Stimulated activated effector memory CD8-positive, alpha-beta T cell treated with anti-CD3 and anti-CD28 coated beads, Interleukin-12 subunit alpha, Interleukin-12 subunit beta, amount 100 ng/mL, for 72 hours (primary cell): Measurements from ENCODE around the gene PIPOX.

Source experiments
- ATAC-seq: fragments of 150-1000 bp; cut with Tn5 transposase; 2 replicates; pipeline ENCODE4 v1.10.0; 2021
- DNase-seq, 2 donors: peaks; one replicate each; pipeline ENCODE4 v3.0.0; 2021 to 2022; ENCODE audit warnings: low spot score in 2 of 2
- H3K27ac Mint-ChIP-seq: one replicate; pipeline ENCODE4 v1.8.0; 2022; ENCODE audit warnings: mild to moderate bottlenecking, mixed read lengths
- H3K36me3 Mint-ChIP-seq: one replicate; pipeline ENCODE4 v1.8.0; 2022; ENCODE audit warnings: mild to moderate bottlenecking, mixed read lengths
- H3K4me1 Mint-ChIP-seq: one replicate; pipeline ENCODE4 v1.8.0; 2022; ENCODE audit warnings: mixed read lengths
- H3K4me3 Mint-ChIP-seq: one replicate; pipeline ENCODE4 v1.8.0; 2022; ENCODE audit warnings: mild to moderate bottlenecking, mixed read lengths
- H3K9me3 Mint-ChIP-seq: one replicate; pipeline ENCODE4 v1.8.0; 2022; ENCODE audit warnings: mixed read lengths

Gene PIPOX

GRCh38 chr17:29036584-29036983 lies 6.4 kb upstream of the PIPOX start:
- Mint-ChIP-seq H3K4me1 (no peaks in the 10 kb centered on the region), H3K4me3 (no peak overlapping the region), H3K27ac (no peak overlapping the region), H3K36me3 (no peaks in the 10 kb centered on the region), H3K9me3 (peaks cover 8% of the 10 kb centered on the region)
- ATAC-seq (peak; percentile 31), DNase-seq (no peak)

- H3K27ac Mint-ChIP-seq, result no peak overlapping the region
- H3K4me3 Mint-ChIP-seq, result no peak overlapping the region
- ATAC-seq, result no peak
- peaks cover 6% of the 10 kb centered on the region for H3K4me1 Mint-ChIP-seq
- no peaks in the 10 kb centered on the region for H3K36me3 Mint-ChIP-seq
- DNase-seq, result no peak
- peaks cover 8% of the 10 kb centered on the region for H3K9me3 Mint-ChIP-seq
Observed at GRCh38 chr17:29037739-29038084, 5.2 kb upstream of the PIPOX start.

- ATAC-seq (no peak), DNase-seq (no peak)
- H3K27ac Mint-ChIP-seq, result no peak overlapping the region
- no peak overlapping the region for H3K4me3 Mint-ChIP-seq
- H3K4me1 Mint-ChIP-seq, result peaks cover 8% of the 10 kb centered on the region
- no peaks in the 10 kb centered on the region for H3K36me3 Mint-ChIP-seq
- peaks cover 8% of the 10 kb centered on the region for H3K9me3 Mint-ChIP-seq
Observed at GRCh38 chr17:29038085-29038795, 4.7 kb upstream of the PIPOX start.

- H3K36me3 Mint-ChIP-seq, result no peaks in the 10 kb centered on the region
- H3K4me1 Mint-ChIP-seq, result peaks cover 8% of the 10 kb centered on the region
- no peak overlapping the region for H3K4me3 Mint-ChIP-seq
- no peak for DNase-seq
- no peak overlapping the region for H3K27ac Mint-ChIP-seq
- ATAC-seq, result no peak
- H3K9me3 Mint-ChIP-seq, result peaks cover 3% of the 10 kb centered on the region
Observed at GRCh38 chr17:29039764-29040598, 3.0 kb upstream of the PIPOX start.

- no peak overlapping the region for H3K27ac Mint-ChIP-seq
- ATAC-seq (no peak), DNase-seq (no peak)
- no peak overlapping the region for H3K4me3 Mint-ChIP-seq
- no peaks in the 10 kb centered on the region for H3K36me3 Mint-ChIP-seq
- H3K4me1 Mint-ChIP-seq, result peaks cover 8% of the 10 kb centered on the region
- no peaks in the 10 kb centered on the region for H3K9me3 Mint-ChIP-seq
Observed at GRCh38 chr17:29041091-29041490, 1.9 kb upstream of the PIPOX start.

GRCh38 chr17:29041571-29041970 lies 1.4 kb upstream of the PIPOX start:
- no peak overlapping the region for H3K4me3 Mint-ChIP-seq
- H3K9me3 Mint-ChIP-seq, result no peaks in the 10 kb centered on the region
- peaks cover 8% of the 10 kb centered on the region for H3K4me1 Mint-ChIP-seq
- no peak overlapping the region for H3K27ac Mint-ChIP-seq
- ATAC-seq (no peak), DNase-seq (no peak)
- H3K36me3 Mint-ChIP-seq, result no peaks in the 10 kb centered on the region

GRCh38 chr17:29042026-29042678 lies 789 bp upstream of the PIPOX start:
- H3K36me3 Mint-ChIP-seq, result no peaks in the 10 kb centered on the region
- peaks cover 8% of the 10 kb centered on the region for H3K4me1 Mint-ChIP-seq
- ATAC-seq (no peak), DNase-seq (no peak)
- H3K27ac Mint-ChIP-seq, result no peak overlapping the region
- no peaks in the 10 kb centered on the region for H3K9me3 Mint-ChIP-seq
- no peak overlapping the region for H3K4me3 Mint-ChIP-seq

GRCh38 chr17:29043539-29044145 lies 701 bp downstream of the PIPOX start:
- Mint-ChIP-seq H3K27ac (no peak overlapping the region), H3K4me1 (peaks cover 16% of the 10 kb centered on the region), H3K9me3 (no peaks in the 10 kb centered on the region), H3K4me3 (no peak overlapping the region), H3K36me3 (no peaks in the 10 kb centered on the region)
- no peak for DNase-seq
- ATAC-seq, result no peak

GRCh38 chr17:29045026-29045425 lies 2.1 kb downstream of the PIPOX start:
- Mint-ChIP-seq H3K4me3 (no peak overlapping the region), H3K27ac (no peak overlapping the region), H3K36me3 (no peaks in the 10 kb centered on the region), H3K4me1 (peaks cover 17% of the 10 kb centered on the region), H3K9me3 (no peaks in the 10 kb centered on the region)
- no peak for DNase-seq
- no peak for ATAC-seq

GRCh38 chr17:29045734-29046472 lies 3.0 kb downstream of the PIPOX start:
- Mint-ChIP-seq H3K4me1 (peaks cover 17% of the 10 kb centered on the region), H3K27ac (no peak overlapping the region), H3K4me3 (no peak overlapping the region), H3K36me3 (no peaks in the 10 kb centered on the region), H3K9me3 (no peaks in the 10 kb centered on the region)
- no peak for DNase-seq
- ATAC-seq, result no peak

- DNase-seq (no peak), ATAC-seq (no peak)
- H3K27ac Mint-ChIP-seq, result no peak overlapping the region
- H3K36me3 Mint-ChIP-seq, result no peaks in the 10 kb centered on the region
- H3K9me3 Mint-ChIP-seq, result no peaks in the 10 kb centered on the region
- peaks cover 17% of the 10 kb centered on the region for H3K4me1 Mint-ChIP-seq
- no peak overlapping the region for H3K4me3 Mint-ChIP-seq
Observed at GRCh38 chr17:29046473-29046839, 3.5 kb downstream of the PIPOX start.

GRCh38 chr17:29048440-29049368 lies 5.8 kb downstream of the PIPOX start:
- H3K4me3 Mint-ChIP-seq, result no peak overlapping the region
- no peaks in the 10 kb centered on the region for H3K9me3 Mint-ChIP-seq
- ATAC-seq (peak; percentile 46), DNase-seq (no peak)
- no peak overlapping the region for H3K27ac Mint-ChIP-seq
- H3K36me3 Mint-ChIP-seq, result no peaks in the 10 kb centered on the region
- H3K4me1 Mint-ChIP-seq, result peaks cover 9% of the 10 kb centered on the region

GRCh38 chr17:29049541-29050145 lies 6.7 kb downstream of the PIPOX start:
- ATAC-seq (no peak), DNase-seq (no peak)
- no peak overlapping the region for H3K4me3 Mint-ChIP-seq
- peaks cover 9% of the 10 kb centered on the region for H3K4me1 Mint-ChIP-seq
- no peaks in the 10 kb centered on the region for H3K36me3 Mint-ChIP-seq
- no peak overlapping the region for H3K27ac Mint-ChIP-seq
- no peaks in the 10 kb centered on the region for H3K9me3 Mint-ChIP-seq

- no peaks in the 10 kb centered on the region for H3K9me3 Mint-ChIP-seq
- H3K4me3 Mint-ChIP-seq, result no peak overlapping the region
- H3K4me1 Mint-ChIP-seq, result peaks cover 9% of the 10 kb centered on the region
- DNase-seq (no peak), ATAC-seq (no peak)
- H3K36me3 Mint-ChIP-seq, result no peaks in the 10 kb centered on the region
- H3K27ac Mint-ChIP-seq, result no peak overlapping the region
Observed at GRCh38 chr17:29050176-29050575, 7.2 kb downstream of the PIPOX start.
